Stomach smooth muscle (tissue), 2 donors: Measurements from ENCODE around the gene FBXW10B.
"Not testable (repeated sequence)": the region's sequence is repeated elsewhere in the genome, so short reads cannot be mapped to it uniquely, and the experiment has no call there.

Experiments used
- H3K27ac ChIP-seq: one replicate; pipeline ENCODE4 v1.7.0; 2013; ENCODE audit warnings: mild to moderate bottlenecking, low read length, inconsistent platforms
- H3K27me3 ChIP-seq, 2 donors: one replicate each; pipeline ENCODE4 v1.7.0; 2013; ENCODE audit warnings: low read length in 2 of 2; ENCODE audit not compliant: insufficient read depth in 2 of 2, control insufficient read depth in 1 of 2
- H3K36me3 ChIP-seq, 2 donors: one replicate each; pipeline ENCODE4 v1.7.0; 2013; ENCODE audit warnings: low read length in 2 of 2; ENCODE audit not compliant: control insufficient read depth in 2 of 2, insufficient read depth in 2 of 2
- H3K4me1 ChIP-seq: one replicate; pipeline ENCODE4 v1.7.0; 2013; ENCODE audit warnings: low read length; ENCODE audit not compliant: control insufficient read depth, insufficient read depth
- H3K4me3 ChIP-seq, 2 donors: one replicate each; pipeline ENCODE4 v1.7.0; 2013; ENCODE audit warnings: low read length in 2 of 2
- H3K9ac ChIP-seq, 2 donors: one replicate each; pipeline ENCODE4 v1.7.0; 2013; ENCODE audit warnings: low read length in 2 of 2, mild to moderate bottlenecking in 1 of 2
- H3K9me3 ChIP-seq, 2 donors: one replicate each; pipeline ENCODE4 v1.7.0; 2013; ENCODE audit warnings: low read length in 2 of 2; ENCODE audit not compliant: control insufficient read depth in 2 of 2
- donor health status: healthy.
- donor health status: Pancreatic carcinoma.

FBXW10B gene

DNA sequence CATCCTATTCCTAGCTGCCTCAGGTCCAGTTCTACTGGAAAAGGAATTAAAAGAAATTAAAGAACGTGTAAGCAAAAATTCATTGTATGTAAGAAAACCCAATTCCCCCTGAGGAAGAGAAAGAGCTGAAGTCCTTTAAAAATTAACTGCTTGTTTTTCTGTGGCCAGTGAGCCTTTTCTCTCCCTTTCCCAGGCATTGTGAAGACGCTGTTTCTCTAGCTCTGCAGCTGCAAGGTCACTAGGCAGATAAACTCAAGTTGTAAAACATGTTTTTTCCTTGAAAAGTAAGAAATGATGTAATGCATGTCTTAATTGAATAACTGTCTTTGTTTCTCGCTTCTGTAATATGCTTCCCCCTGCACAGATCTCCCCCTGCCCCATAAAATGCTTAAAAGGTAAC lies 34.9 kb upstream of the FBXW10B start:
- H3K36me3 ChIP-seq, H3K9ac ChIP-seq, H3K9me3 ChIP-seq, H3K27ac ChIP-seq, H3K4me3 ChIP-seq, H3K27me3 ChIP-seq: not testable (repeated sequence)
- peaks cover 19% of the 10 kb centered on the region for H3K4me1 ChIP-seq

DNA sequence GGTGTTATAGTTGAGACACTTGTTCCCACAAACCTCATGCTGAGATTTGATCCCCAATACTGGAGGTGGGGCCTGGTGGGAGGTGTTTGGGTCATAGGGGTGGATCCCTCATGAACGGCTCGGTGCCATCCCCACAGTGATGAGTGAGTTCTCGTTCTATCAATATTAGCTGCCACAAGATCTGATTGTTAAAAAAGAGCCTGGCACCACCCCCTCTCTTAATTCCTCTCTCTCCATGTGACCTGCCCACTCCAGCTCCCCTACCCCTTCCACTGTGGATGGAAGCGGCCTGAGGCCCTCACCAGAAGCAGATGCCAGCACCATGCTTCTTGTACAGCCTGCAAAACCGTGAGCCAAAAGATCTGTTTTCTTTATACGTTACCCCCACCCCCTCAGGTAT lies 33.5 kb upstream of the FBXW10B start:
- Histone ChIP-seq H3K4me3 (no peak overlapping the region), H3K9me3 (no peaks in the 10 kb centered on the region), H3K36me3 (no peaks in the 10 kb centered on the region), H3K4me1 (peaks cover 25% of the 10 kb centered on the region), H3K9ac (no peak overlapping the region), H3K27me3 (no peaks in the 10 kb centered on the region), H3K27ac (no peak overlapping the region)

DNA sequence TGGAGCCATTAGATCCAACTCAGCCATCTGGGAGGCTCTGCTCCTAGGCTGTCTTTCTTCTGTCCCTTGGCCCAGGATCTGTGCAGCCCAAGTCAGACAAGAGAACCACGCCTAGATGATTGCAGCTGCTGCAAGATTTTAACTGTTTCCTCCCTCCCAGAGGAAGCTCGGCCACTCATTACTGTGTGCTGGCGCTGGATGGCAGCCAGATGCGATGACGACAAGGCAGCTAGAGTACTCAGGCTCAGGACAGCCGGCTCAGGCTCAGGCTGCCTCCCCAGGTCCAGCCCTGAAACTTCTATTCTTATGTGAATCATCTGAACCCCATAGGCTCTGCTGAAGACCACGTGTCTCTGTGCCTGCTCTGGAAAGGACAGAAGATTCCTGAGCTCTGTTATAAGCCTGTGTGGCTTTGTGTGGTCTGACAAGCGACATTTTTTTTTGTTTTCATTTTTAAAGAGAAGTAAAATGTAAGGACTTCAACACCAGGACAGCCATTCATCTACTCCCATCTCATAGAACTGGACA lies 32.1 kb upstream of the FBXW10B start:
- H3K9me3 ChIP-seq: no peaks in the 10 kb centered on the region
- H3K27me3 ChIP-seq: no peaks in the 10 kb centered on the region
- H3K27ac ChIP-seq: peak overlapping the region; percentile 73
- peak overlapping the region; percentile 72 to 84 for H3K4me3 ChIP-seq
- peak overlapping the region; percentile 53 to 84 for H3K9ac ChIP-seq
- H3K4me1 ChIP-seq: peaks cover 25% of the 10 kb centered on the region
- H3K36me3 ChIP-seq: no peaks in the 10 kb centered on the region

GRCh38 chr17:15650741-15651582 lies 31.5 kb upstream of the FBXW10B start:
- Histone ChIP-seq H3K9me3 (no peaks in the 10 kb centered on the region), H3K9ac (peak overlapping the region; percentile 53 to 84), H3K36me3 (no peaks in the 10 kb centered on the region), H3K27me3 (no peaks in the 10 kb centered on the region), H3K4me1 (peaks cover 25% of the 10 kb centered on the region), H3K4me3 (peak overlapping the region; percentile 72 to 84), H3K27ac (peak overlapping the region; percentile 73)

GRCh38 chr17:15649861-15650421 lies 30.4 kb upstream of the FBXW10B start:
- Histone ChIP-seq H3K4me3 (peak overlapping the region in 1 of 2 donors; percentile 84), H3K36me3 (no peaks in the 10 kb centered on the region), H3K27me3 (no peaks in the 10 kb centered on the region), H3K9me3 (no peaks in the 10 kb centered on the region), H3K9ac (no peak overlapping the region), H3K27ac (peak overlapping the region; percentile 41), H3K4me1 (peaks cover 25% of the 10 kb centered on the region)

DNA sequence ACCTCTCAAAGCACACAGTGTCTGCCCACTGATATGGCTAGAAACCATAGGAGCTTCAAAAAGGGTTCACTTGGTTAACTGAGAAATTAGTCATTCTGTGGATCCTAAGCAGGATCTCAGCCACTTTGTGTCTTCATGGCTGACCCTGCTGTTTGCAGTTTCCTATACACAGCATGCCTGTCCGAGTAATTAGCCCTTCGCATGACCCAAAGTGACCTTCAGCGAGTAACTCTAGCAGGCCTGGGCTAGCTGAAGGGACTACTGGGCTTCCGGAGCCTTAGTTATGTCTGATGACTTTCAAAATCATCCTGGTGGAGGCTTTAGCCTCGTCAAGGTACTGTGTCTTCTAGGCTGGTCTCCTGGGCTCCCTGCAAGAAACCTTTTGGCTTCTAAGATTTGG lies 28.9 kb upstream of the FBXW10B start:
- no peak overlapping the region for H3K4me3 ChIP-seq

GRCh38 chr17:15645942-15646312 lies 26.4 kb upstream of the FBXW10B start:
- H3K36me3 ChIP-seq, H3K27me3 ChIP-seq, H3K9me3 ChIP-seq, H3K4me3 ChIP-seq, H3K9ac ChIP-seq: not testable (repeated sequence)
- Histone ChIP-seq H3K27ac (peak overlapping the region; percentile 70), H3K4me1 (peaks cover 17% of the 10 kb centered on the region)

More for the DNA sequence above, 28.9 kb upstream of the FBXW10B start:
- Histone ChIP-seq H3K4me1 (peaks cover 25% of the 10 kb centered on the region), H3K27ac (peak overlapping the region; percentile 24), H3K27me3 (no peaks in the 10 kb centered on the region), H3K36me3 (no peaks in the 10 kb centered on the region), H3K9ac (no peak overlapping the region), H3K9me3 (no peaks in the 10 kb centered on the region)

DNA sequence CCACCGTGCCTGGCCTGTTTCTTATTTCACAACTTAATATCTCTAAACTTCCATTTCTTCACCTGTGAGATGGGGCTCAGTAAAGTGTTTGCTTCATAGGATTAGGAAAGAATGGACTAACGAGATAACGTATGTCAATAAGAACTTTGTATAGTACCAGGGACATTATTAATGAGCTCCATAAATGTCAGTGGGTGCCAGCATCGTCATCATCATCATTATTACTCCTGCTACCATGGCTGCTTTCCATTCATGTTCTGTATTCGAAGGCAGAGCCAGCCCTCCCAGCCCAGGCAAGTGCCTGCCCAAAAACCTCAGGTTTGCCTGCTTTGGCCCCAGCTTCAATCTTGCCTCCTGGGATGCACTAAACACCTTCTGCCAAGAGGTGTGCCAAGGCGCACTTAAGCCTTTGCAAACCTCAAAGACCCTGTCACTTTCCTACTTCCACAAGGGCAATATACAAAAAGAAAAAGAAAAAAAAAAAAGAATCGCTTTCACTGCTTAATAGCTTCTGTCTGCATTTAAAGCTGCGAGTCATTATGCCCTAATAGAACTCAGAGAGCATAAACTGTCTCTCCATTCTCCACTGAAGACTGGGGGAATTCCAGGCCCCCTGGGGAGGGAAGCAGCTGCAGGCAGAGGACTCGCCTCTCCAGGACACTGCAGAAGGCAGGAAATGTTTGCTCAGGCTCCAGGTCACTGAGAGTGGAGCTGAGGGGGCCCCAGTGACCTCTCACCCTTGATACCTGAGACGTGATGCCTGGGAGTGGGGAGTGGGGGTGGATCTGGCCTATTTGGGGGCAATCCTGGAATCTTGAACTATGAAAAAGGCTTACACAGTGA lies 25.8 kb upstream of the FBXW10B start:
- not testable (repeated sequence) for H3K4me3 ChIP-seq, H3K9me3 ChIP-seq, H3K27me3 ChIP-seq, H3K9ac ChIP-seq, H3K36me3 ChIP-seq
- Histone ChIP-seq H3K4me1 (peaks cover 11% of the 10 kb centered on the region), H3K27ac (peak overlapping the region; percentile 70)

DNA sequence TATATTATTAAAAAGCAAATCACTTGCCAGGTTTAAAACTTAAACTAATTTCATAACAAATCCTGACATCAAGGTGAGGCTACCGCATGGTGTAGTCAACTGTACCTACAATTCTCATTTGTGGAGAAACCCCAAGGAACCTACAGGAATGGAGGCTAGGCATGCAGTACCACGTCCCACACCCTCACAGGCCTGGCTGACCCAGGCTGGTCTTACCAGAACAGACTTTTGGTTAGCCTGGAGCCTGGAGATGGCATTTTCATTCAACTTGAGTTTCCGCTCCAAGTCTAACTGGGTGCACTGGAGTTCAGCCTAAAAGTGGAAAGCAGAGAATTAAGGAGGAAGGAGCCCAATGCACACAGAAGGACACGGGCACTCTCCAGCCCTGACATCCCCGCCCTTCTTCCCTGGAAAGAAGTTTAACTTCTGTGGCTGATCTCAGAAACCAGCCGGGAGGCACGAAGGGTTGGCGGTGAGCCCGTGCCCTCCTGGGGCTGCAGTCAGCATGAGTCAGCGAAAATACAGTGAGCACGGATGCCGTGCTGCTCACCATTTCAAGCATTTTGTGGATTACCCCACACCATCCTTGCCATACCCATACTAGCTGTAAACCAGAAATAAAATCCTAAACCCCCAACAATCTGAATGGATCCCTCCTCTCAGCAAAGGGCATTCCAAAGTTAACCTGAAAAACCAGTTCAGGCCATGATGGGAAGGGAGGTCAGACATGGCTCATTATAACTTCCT lies 23.2 kb upstream of the FBXW10B start:
- not testable (repeated sequence) for H3K27ac ChIP-seq, H3K36me3 ChIP-seq, H3K4me3 ChIP-seq, H3K27me3 ChIP-seq, H3K9ac ChIP-seq, H3K9me3 ChIP-seq, H3K4me1 ChIP-seq

DNA sequence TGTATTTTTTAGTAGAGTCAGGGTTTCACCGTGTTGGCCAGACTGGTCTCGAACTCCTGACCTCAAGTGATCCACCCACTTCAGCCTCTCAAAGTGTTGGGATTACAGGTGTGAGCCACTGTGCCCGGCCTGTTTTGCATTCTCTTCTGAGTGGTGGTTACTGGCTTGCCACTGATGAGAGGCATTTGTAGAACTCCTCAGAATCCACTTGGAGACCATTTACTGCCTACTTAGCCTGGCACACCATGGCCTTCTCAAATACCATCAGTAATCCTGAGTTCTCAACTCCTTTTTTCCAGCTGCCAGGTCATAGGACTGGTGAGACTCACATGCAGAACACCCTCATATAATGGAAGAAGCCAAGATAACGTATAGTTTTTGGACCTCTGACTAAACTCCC lies 22.5 kb upstream of the FBXW10B start:
- not testable (repeated sequence) for H3K4me3 ChIP-seq, H3K36me3 ChIP-seq, H3K9me3 ChIP-seq, H3K27me3 ChIP-seq, H3K27ac ChIP-seq, H3K9ac ChIP-seq, H3K4me1 ChIP-seq
